Measurements from ENCODE around the gene ADAP1.

DNA sequence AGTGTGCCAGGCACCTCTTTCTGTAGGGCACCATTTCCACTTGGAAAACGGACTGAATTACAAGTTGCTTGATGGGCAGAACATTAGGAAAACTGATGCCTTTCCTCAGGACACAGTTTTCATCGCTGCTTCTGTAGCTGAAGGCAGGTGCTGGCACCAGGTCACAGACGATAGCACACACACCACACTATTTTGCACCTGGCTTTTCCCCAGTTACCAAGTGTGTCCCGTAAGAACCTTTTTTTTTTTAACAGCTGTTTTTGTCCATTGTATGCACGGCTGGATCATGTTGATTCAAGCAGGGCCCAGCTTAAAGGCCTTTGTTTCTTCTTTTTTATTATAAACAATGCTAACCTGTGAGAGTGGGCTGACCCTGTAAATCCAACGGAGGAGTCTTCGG is 79.4 kb downstream of the ADAP1 start:
- TF ChIP-seq, protein P1, sequence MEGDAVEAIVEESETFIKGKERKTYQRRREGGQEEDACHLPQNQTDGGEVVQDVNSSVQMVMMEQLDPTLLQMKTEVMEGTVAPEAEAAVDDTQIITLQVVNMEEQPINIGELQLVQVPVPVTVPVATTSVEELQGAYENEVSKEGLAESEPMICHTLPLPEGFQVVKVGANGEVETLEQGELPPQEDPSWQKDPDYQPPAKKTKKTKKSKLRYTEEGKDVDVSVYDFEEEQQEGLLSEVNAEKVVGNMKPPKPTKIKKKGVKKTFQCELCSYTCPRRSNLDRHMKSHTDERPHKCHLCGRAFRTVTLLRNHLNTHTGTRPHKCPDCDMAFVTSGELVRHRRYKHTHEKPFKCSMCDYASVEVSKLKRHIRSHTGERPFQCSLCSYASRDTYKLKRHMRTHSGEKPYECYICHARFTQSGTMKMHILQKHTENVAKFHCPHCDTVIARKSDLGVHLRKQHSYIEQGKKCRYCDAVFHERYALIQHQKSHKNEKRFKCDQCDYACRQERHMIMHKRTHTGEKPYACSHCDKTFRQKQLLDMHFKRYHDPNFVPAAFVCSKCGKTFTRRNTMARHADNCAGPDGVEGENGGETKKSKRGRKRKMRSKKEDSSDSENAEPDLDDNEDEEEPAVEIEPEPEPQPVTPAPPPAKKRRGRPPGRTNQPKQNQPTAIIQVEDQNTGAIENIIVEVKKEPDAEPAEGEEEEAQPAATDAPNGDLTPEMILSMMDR (tag by site-specific recombination; IDR thresholded peaks at IDR 0.05): no peak
- TF ChIP-seq ZNF830 (tag by site-specific recombination; IDR thresholded peaks at IDR 0.05; ENCODE audit: low read depth) (no peak), TRIM28 (IDR thresholded peaks at IDR 0.05; ENCODE audit: borderline replicate concordance, low read length) (no peak), ZNF221 (tag by site-specific recombination; IDR thresholded peaks at IDR 0.05; ENCODE audit: borderline replicate concordance) (no peak)
- TF ChIP-seq, protein P2, sequence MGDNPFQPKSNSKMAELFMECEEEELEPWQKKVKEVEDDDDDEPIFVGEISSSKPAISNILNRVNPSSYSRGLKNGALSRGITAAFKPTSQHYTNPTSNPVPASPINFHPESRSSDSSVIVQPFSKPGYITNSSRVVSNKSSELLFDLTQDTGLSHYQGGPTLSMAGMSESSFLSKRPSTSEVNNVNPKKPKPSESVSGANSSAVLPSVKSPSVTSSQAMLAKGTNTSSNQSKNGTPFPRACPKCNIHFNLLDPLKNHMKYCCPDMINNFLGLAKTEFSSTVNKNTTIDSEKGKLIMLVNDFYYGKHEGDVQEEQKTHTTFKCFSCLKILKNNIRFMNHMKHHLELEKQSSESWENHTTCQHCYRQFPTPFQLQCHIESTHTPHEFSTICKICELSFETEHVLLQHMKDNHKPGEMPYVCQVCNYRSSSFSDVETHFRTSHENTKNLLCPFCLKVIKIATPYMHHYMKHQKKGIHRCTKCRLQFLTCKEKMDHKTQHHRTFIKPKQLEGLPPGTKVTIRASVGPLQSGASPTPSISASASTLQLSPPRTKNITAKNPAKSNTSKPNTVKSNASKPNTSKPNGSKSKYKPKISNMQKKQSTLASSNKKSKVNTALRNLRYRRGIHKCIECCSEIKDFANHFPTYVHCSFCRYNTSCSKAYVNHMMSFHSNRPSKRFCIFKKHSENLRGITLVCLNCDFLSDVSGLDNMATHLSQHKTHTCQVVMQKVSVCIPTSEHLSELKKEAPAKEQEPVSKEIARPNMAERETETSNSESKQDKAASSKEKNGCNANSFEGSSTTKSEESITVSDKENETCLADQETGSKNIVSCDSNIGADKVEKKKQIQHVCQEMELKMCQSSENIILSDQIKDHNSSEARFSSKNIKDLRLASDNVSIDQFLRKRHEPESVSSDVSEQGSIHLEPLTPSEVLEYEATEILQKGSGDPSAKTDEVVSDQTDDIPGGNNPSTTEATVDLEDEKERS (tag by site-specific recombination; IDR thresholded peaks at IDR 0.05): no peak
- TF ChIP-seq, protein P3, sequence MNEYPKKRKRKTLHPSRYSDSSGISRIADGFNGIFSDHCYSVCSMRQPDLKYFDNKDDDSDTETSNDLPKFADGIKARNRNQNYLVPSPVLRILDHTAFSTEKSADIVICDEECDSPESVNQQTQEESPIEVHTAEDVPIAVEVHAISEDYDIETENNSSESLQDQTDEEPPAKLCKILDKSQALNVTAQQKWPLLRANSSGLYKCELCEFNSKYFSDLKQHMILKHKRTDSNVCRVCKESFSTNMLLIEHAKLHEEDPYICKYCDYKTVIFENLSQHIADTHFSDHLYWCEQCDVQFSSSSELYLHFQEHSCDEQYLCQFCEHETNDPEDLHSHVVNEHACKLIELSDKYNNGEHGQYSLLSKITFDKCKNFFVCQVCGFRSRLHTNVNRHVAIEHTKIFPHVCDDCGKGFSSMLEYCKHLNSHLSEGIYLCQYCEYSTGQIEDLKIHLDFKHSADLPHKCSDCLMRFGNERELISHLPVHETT (tag by site-specific recombination; IDR thresholded peaks at IDR 0.05): no peak
- TF ChIP-seq, protein P4, sequence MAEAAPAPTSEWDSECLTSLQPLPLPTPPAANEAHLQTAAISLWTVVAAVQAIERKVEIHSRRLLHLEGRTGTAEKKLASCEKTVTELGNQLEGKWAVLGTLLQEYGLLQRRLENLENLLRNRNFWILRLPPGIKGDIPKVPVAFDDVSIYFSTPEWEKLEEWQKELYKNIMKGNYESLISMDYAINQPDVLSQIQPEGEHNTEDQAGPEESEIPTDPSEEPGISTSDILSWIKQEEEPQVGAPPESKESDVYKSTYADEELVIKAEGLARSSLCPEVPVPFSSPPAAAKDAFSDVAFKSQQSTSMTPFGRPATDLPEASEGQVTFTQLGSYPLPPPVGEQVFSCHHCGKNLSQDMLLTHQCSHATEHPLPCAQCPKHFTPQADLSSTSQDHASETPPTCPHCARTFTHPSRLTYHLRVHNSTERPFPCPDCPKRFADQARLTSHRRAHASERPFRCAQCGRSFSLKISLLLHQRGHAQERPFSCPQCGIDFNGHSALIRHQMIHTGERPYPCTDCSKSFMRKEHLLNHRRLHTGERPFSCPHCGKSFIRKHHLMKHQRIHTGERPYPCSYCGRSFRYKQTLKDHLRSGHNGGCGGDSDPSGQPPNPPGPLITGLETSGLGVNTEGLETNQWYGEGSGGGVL (tag by site-specific recombination; IDR thresholded peaks at IDR 0.05): no peak
